ENCODE measurements around the gene CDH8.
"Not testable (repeated sequence)": the region's sequence is repeated elsewhere in the genome, so short reads cannot be mapped to it uniquely, and the experiment has no call there.

Gene CDH8

DNA sequence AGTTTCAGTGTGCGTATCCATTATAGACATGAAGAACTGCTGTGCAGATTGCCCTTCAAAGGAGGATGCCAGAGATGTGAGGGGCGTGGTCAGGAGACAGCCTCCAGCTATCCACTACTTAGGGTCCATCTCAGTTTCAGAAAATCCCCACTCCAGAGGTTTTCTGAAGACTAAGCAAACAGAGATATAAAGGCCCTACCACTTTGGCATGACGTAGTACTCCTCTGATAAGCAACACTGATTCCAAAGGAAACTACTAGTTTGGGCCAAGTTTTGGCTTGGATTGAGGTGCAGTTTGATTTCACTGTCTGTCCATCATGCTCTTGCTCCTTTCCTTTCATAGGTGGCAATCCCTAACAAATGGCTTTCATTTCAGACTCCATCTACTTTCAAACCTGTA lies 228.7 kb downstream of the CDH8 start:
- H3K27ac ChIP-seq (ENCODE audit: low read length, poor library complexity, severe bottlenecking), result no peak overlapping the region
- WGBS, result 97% methylated on average over 3 of the region's 3 CpGs
- no peaks in the 10 kb centered on the region for H3K36me3 ChIP-seq (ENCODE audit: control insufficient read depth in 1 of 2, insufficient read depth in 2 of 2, low read depth in 1 of 2, low read length in 2 of 2)
- H3K18ac ChIP-seq (ENCODE audit: low read depth in 1 of 2, low read length in 2 of 2), result no peak overlapping the region
- no peaks in the 10 kb centered on the region for H3K27me3 ChIP-seq (ENCODE audit: control insufficient read depth in 1 of 2, insufficient read depth in 1 of 2, low read length in 2 of 2)
- no peaks in the 10 kb centered on the region for H3K4me1 ChIP-seq (ENCODE audit: control insufficient read depth, insufficient read depth, low read depth, low read length)
- H3K4me3 ChIP-seq (ENCODE audit: insufficient read depth in 1 of 2, low read depth in 1 of 2, low read length in 2 of 2), result no peak overlapping the region
- no peak overlapping the region for H2BK15ac ChIP-seq (ENCODE audit: low read depth, poor library complexity, severe bottlenecking)
- H3K9me3 ChIP-seq (ENCODE audit: control insufficient read depth, low read length), result no peaks in the 10 kb centered on the region
- no peak overlapping the region for H3K9ac ChIP-seq (ENCODE audit: low read length)
- no peak overlapping the region for H2AFZ ChIP-seq (ENCODE audit: low read depth, low read length)
- H2BK5ac ChIP-seq (ENCODE audit: low read depth, low read length, poor library complexity, severe bottlenecking), result no peak overlapping the region
- no peak overlapping the region for H3K23ac ChIP-seq (ENCODE audit: low read length in 2 of 2)
- H4K91ac ChIP-seq (ENCODE audit: low read length), result no peak overlapping the region
- H3K14ac ChIP-seq (ENCODE audit: low read length in 2 of 2), result no peak overlapping the region
- no peak overlapping the region for H3K4ac ChIP-seq (ENCODE audit: low read depth in 1 of 2, low read length in 2 of 2)
- H2AK5ac ChIP-seq (ENCODE audit: low read length, severe bottlenecking), result no peak overlapping the region
- H4K8ac ChIP-seq (ENCODE audit: low read length), result no peak overlapping the region
- no peak overlapping the region for H3K4me2 ChIP-seq (ENCODE audit: low read length, poor library complexity, severe bottlenecking)
- DNase-seq, result no peak
- no peaks in the 10 kb centered on the region for H3K79me1 ChIP-seq (replicated peaks; ENCODE audit: low read length, poor library complexity, severe bottlenecking)
- H2BK12ac ChIP-seq (ENCODE audit: low read length in 2 of 2), result no peak overlapping the region
- H2BK120ac ChIP-seq (ENCODE audit: low read depth, low read length), result no peak overlapping the region

DNA sequence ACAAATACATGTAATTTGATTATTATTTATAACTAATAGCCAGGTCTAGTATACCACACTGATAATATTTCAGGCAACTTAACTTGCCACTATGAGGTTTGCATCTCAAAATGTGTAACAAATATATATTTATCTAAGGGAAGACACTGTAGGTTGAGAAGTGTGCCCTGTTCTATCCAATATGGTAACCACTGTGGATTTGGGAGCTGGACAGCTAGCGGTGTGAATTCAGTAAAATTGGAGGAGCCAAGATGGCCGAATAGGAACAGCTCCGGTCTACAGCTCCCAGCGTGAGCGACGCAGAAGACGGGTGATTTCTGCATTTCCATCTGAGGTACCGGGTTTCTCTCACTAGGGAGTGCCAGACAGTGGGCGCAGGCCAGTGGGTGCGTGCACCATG lies 235.0 kb downstream of the CDH8 start:
- not testable (repeated sequence) for H4K8ac ChIP-seq (ENCODE audit: low read length); H3K14ac ChIP-seq (ENCODE audit: low read length in 2 of 2); H3K36me3 ChIP-seq (ENCODE audit: control insufficient read depth in 1 of 2, insufficient read depth in 2 of 2, low read depth in 1 of 2, low read length in 2 of 2); H3K79me1 ChIP-seq (replicated peaks; ENCODE audit: low read length, poor library complexity, severe bottlenecking); H3K18ac ChIP-seq (ENCODE audit: low read depth in 1 of 2, low read length in 2 of 2); H3K4ac ChIP-seq (ENCODE audit: low read depth in 1 of 2, low read length in 2 of 2); H3K9me3 ChIP-seq (ENCODE audit: control insufficient read depth, low read length); H3K9ac ChIP-seq (ENCODE audit: low read length); H2BK5ac ChIP-seq (ENCODE audit: low read depth, low read length, poor library complexity, severe bottlenecking); DNase-seq; H3K27me3 ChIP-seq (ENCODE audit: control insufficient read depth in 1 of 2, insufficient read depth in 1 of 2, low read length in 2 of 2); H2BK120ac ChIP-seq (ENCODE audit: low read depth, low read length); H3K4me2 ChIP-seq (ENCODE audit: low read length, poor library complexity, severe bottlenecking); H2BK12ac ChIP-seq (ENCODE audit: low read length in 2 of 2); H2AFZ ChIP-seq (ENCODE audit: low read depth, low read length); H3K4me3 ChIP-seq (ENCODE audit: insufficient read depth in 1 of 2, low read depth in 1 of 2, low read length in 2 of 2); H3K23ac ChIP-seq (ENCODE audit: low read length in 2 of 2); H2AK5ac ChIP-seq (ENCODE audit: low read length, severe bottlenecking); H4K91ac ChIP-seq (ENCODE audit: low read length); H3K4me1 ChIP-seq (ENCODE audit: control insufficient read depth, insufficient read depth, low read depth, low read length); H2BK15ac ChIP-seq (ENCODE audit: low read depth, poor library complexity, severe bottlenecking); H3K27ac ChIP-seq (ENCODE audit: low read length, poor library complexity, severe bottlenecking)
- 96% methylated on average over 4 of the region's 10 CpGs for WGBS

DNA sequence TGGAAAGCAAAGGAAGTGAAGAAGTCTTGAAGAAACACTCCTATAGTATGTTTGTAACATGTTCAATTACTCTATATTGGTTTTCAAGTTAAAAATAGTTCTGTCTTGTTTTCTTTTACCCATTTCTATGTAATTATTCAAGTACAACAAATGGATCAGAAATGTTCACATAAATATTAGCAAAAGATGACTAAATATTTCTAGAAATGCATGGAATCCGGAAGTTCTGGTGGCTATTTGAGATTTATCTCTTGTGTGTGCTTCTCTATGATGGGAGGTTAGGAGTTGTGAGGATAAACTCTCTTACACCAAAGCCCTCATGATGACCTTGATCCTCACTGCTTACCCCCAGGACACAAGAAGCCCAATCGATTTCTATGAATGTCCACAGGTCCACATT lies 237.5 kb downstream of the CDH8 start:
- Histone ChIP-seq H4K91ac (ENCODE audit: low read length) (no peak overlapping the region), H3K9me3 (ENCODE audit: control insufficient read depth, low read length) (no peaks in the 10 kb centered on the region), H2AFZ (ENCODE audit: low read depth, low read length) (no peak overlapping the region), H3K27me3 (ENCODE audit: control insufficient read depth in 1 of 2, insufficient read depth in 1 of 2, low read length in 2 of 2) (no peaks in the 10 kb centered on the region), H3K36me3 (ENCODE audit: control insufficient read depth in 1 of 2, insufficient read depth in 2 of 2, low read depth in 1 of 2, low read length in 2 of 2) (no peaks in the 10 kb centered on the region), H4K8ac (ENCODE audit: low read length) (no peak overlapping the region), H3K18ac (ENCODE audit: low read depth in 1 of 2, low read length in 2 of 2) (no peak overlapping the region), H3K27ac (ENCODE audit: low read length, poor library complexity, severe bottlenecking) (peak overlapping the region; percentile 60), H2BK12ac (ENCODE audit: low read length in 2 of 2) (no peak overlapping the region), H3K9ac (ENCODE audit: low read length) (no peak overlapping the region), H3K4ac (ENCODE audit: low read depth in 1 of 2, low read length in 2 of 2) (no peak overlapping the region), H2BK120ac (ENCODE audit: low read depth, low read length) (no peak overlapping the region), H3K14ac (ENCODE audit: low read length in 2 of 2) (no peak overlapping the region), H3K4me3 (ENCODE audit: insufficient read depth in 1 of 2, low read depth in 1 of 2, low read length in 2 of 2) (no peak overlapping the region), H2AK5ac (ENCODE audit: low read length, severe bottlenecking) (no peak overlapping the region), H3K4me1 (ENCODE audit: control insufficient read depth, insufficient read depth, low read depth, low read length) (no peaks in the 10 kb centered on the region), H3K23ac (ENCODE audit: low read length in 2 of 2) (no peak overlapping the region), H3K79me1 (replicated peaks; ENCODE audit: low read length, poor library complexity, severe bottlenecking) (no peaks in the 10 kb centered on the region), H3K4me2 (ENCODE audit: low read length, poor library complexity, severe bottlenecking) (no peak overlapping the region), H2BK5ac (ENCODE audit: low read depth, low read length, poor library complexity, severe bottlenecking) (no peak overlapping the region), H2BK15ac (ENCODE audit: low read depth, poor library complexity, severe bottlenecking) (no peak overlapping the region)
- DNase-seq, result no peak
- 85% methylated on average over 1 of the region's 2 CpGs for WGBS

DNA sequence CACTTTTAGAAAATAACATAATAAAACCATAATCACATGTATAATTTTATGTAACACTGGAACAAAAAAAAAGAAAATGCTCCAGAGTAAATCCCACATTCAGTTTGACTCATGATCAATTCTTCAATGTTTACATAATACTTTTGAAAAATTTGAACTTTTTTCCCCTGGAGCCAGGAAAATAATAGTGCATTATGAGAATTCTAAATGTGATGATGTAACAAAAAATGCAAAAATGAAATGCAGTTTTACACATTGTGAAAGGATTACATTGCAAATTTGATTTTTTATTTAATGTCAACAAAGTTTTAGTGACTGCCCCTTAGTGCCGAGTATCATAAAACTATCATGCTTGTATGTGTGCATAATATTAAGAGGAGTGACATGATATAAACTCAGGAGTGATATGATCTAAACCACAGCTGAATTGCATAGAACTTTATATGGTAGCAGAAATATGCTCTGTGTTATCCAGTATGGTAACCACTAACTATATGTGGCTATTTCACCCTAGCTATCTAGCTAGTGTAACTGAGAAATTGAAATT lies 238.2 kb downstream of the CDH8 start:
- Histone ChIP-seq H3K36me3 (ENCODE audit: control insufficient read depth in 1 of 2, insufficient read depth in 2 of 2, low read depth in 1 of 2, low read length in 2 of 2) (no peaks in the 10 kb centered on the region), H2BK120ac (ENCODE audit: low read depth, low read length) (no peak overlapping the region), H2AK5ac (ENCODE audit: low read length, severe bottlenecking) (no peak overlapping the region), H4K91ac (ENCODE audit: low read length) (no peak overlapping the region), H3K4me1 (ENCODE audit: control insufficient read depth, insufficient read depth, low read depth, low read length) (no peaks in the 10 kb centered on the region), H2BK12ac (ENCODE audit: low read length in 2 of 2) (no peak overlapping the region), H2BK5ac (ENCODE audit: low read depth, low read length, poor library complexity, severe bottlenecking) (no peak overlapping the region), H3K27ac (ENCODE audit: low read length, poor library complexity, severe bottlenecking) (no peak overlapping the region), H3K27me3 (ENCODE audit: control insufficient read depth in 1 of 2, insufficient read depth in 1 of 2, low read length in 2 of 2) (no peaks in the 10 kb centered on the region), H3K9ac (ENCODE audit: low read length) (no peak overlapping the region), H3K23ac (ENCODE audit: low read length in 2 of 2) (no peak overlapping the region), H3K79me1 (replicated peaks; ENCODE audit: low read length, poor library complexity, severe bottlenecking) (no peaks in the 10 kb centered on the region), H3K4ac (ENCODE audit: low read depth in 1 of 2, low read length in 2 of 2) (no peak overlapping the region), H2AFZ (ENCODE audit: low read depth, low read length) (no peak overlapping the region), H2BK15ac (ENCODE audit: low read depth, poor library complexity, severe bottlenecking) (no peak overlapping the region), H4K8ac (ENCODE audit: low read length) (no peak overlapping the region), H3K4me2 (ENCODE audit: low read length, poor library complexity, severe bottlenecking) (no peak overlapping the region), H3K18ac (ENCODE audit: low read depth in 1 of 2, low read length in 2 of 2) (no peak overlapping the region), H3K14ac (ENCODE audit: low read length in 2 of 2) (no peak overlapping the region), H3K9me3 (ENCODE audit: control insufficient read depth, low read length) (no peaks in the 10 kb centered on the region), H3K4me3 (ENCODE audit: insufficient read depth in 1 of 2, low read depth in 1 of 2, low read length in 2 of 2) (no peak overlapping the region)
- no peak for DNase-seq
- WGBS, result no CpG with 5 or more reads among the region's 1 CpG

All from mesenchymal stem cell (in vitro differentiated cells and primary cell).